Testis (tissue), 3 donors: ENCODE data around the gene RNF213. TPM values are rescaled to one million over a fixed set of nuclear protein-coding genes. Genes with fewer than 3 reads are reported as not detected.
"Not testable (repeated sequence)": the region's sequence is repeated elsewhere in the genome, so short reads cannot be mapped to it uniquely, and the experiment has no call there.

Experiments
- DNase-seq: peaks from one replicate; pipeline ENCODE4 v3.0.0-alpha.2; 2019
- H3K27ac ChIP-seq, 2 donors: fragments of 200-600 bp; sonication (generic); one replicate each; pipeline ENCODE4 v1.5.1; 2019
- H3K27me3 ChIP-seq: fragments of 200-600 bp; sonication (generic); one replicate; pipeline ENCODE4 v1.5.1; 2019
- H3K36me3 ChIP-seq: fragments of 200-600 bp; sonication (generic); one replicate; pipeline ENCODE4 v1.5.1; 2017; ENCODE audit warnings: low read depth; ENCODE audit errors: missing control alignments
- H3K4me1 ChIP-seq: fragments of 200-600 bp; sonication (generic); one replicate; pipeline ENCODE4 v1.5.1; 2019
- H3K4me3 ChIP-seq, 2 donors: fragments of 200-600 bp; sonication (generic); one replicate each; pipeline ENCODE4 v1.5.1; 2017 to 2019
- H3K9me3 ChIP-seq: fragments of 200-600 bp; sonication (generic); one replicate; pipeline ENCODE4 v1.5.1; 2017
- POLR2A ChIP-seq: fragments of 450-650 bp; IDR thresholded peaks from one replicate; pipeline ENCODE4 v1.6.1; 2017; ENCODE audit warnings: antibody characterized with exemption, mild to moderate bottlenecking, moderate library complexity
- WGBS, 2 donors: methylation state at CpG; one replicate each; pipeline ENCODE4 v1.1.5; 2018; 5-methylcytosine and 5-hydroxymethylcytosine counted together
- intact Hi-C: fragments of 100-400 bp; cut with DNase I; formaldehyde crosslinking; loops from one replicate; pipeline ENCODE4 v1.15.1; 2023; ENCODE audit warnings: low total_unique reads
- polyA plus RNA-seq: library from polyadenylated mRNA; stranded (reverse); fragments of 350-450 nt; fragmentation: Illumina TruSeq; extraction: RNeasy Lipid Tissue Mini Kit (QIAGEN cat#74804); gene quantifications from one replicate; pipeline ENCODE4 v1.2.3, GENCODE V29; 2014; ENCODE audit warnings: low read depth, low replicate concordance; ENCODE audit not compliant: insufficient read depth
- total RNA-seq, 2 donors: library from RNA; depleted of rRNA; stranded (reverse); fragments of >200 nt; gene quantifications; one replicate each; pipeline ENCODE4 v1.2.3, GENCODE V29; 2016
- TF ChIP-seq, protein P1 (sequence below), 3 experiments: fragments of 450-650 bp in 2 of 3; fragments of 200-600 bp in 1 of 3; sonication (generic) in 1 of 3; IDR thresholded peaks; one replicate each; pipeline ENCODE4 v1.5.1; 2016 to 2019; ENCODE audit warnings: antibody characterized with exemption in 3 of 3, mild to moderate bottlenecking in 2 of 3, moderate library complexity in 1 of 3

RNF213 gene
- total and polyA plus RNA-seq, 3 donors from 2014 or later = 25.3 to 68.9 (median 66.9) TPM

DNA sequence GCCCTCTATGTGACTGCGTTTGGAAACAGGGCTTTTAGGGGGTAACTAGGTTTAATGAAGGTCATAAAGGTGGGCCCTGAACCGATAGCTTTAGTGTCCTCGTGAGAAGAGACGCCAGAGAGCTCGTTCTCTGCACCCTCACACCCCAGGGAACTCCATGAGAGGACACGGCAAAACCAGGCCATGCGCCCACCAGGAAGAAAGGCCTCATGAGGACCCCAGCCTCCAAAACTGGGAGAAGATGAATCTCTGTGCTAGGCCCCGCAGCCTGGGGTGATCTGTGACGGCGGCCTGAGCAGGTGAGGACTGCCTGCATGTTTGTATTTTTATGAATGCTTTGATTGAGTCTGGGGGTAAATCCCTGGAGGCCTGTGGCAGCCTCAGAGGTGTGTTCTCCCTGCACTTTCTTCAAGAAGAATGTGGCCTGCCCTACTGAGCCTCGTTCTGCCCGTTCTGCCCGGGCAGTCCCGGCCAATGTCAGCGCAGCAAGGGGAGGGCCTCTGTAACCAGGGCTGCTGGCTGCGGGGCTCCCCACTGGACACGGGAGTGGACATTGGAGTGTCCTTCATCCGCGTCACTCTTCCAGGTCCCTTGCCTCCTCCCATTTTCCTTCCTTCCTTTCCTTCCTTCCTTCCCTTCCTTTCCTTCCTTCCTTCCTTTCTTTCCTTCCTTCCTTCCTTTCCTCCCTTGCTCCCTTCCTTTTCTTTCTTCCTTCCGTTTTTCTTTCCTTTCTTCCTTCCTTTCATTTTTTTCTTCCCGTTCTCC, 6.8 kb upstream of the RNF213 start:
- Histone ChIP-seq H3K9me3 (no peaks in the 10 kb centered on the region), H3K4me3 (no peak overlapping the region), H3K36me3 (no peaks in the 10 kb centered on the region), H3K27ac (no peak overlapping the region), H3K4me1 (no peaks in the 10 kb centered on the region), H3K27me3 (no peaks in the 10 kb centered on the region)
- 85 to 89% methylated on average over 20 to 21 of the region's 21 CpGs for WGBS, 2 donors
- DNase-seq = no peak
- intact Hi-C loops = no loop called here
- no peak for TF ChIP-seq POLR2A
- TF ChIP-seq, protein P1, sequence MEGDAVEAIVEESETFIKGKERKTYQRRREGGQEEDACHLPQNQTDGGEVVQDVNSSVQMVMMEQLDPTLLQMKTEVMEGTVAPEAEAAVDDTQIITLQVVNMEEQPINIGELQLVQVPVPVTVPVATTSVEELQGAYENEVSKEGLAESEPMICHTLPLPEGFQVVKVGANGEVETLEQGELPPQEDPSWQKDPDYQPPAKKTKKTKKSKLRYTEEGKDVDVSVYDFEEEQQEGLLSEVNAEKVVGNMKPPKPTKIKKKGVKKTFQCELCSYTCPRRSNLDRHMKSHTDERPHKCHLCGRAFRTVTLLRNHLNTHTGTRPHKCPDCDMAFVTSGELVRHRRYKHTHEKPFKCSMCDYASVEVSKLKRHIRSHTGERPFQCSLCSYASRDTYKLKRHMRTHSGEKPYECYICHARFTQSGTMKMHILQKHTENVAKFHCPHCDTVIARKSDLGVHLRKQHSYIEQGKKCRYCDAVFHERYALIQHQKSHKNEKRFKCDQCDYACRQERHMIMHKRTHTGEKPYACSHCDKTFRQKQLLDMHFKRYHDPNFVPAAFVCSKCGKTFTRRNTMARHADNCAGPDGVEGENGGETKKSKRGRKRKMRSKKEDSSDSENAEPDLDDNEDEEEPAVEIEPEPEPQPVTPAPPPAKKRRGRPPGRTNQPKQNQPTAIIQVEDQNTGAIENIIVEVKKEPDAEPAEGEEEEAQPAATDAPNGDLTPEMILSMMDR (IDR thresholded peaks at IDR 0.05) = no peak

GRCh38 chr17:80254396-80255251, 6.0 kb upstream of the RNF213 start:
- DNase-seq = no peak
- intact Hi-C loops = no loop called here
- 74 to 75% methylated on average over 13 of the region's 13 CpGs for WGBS, 2 donors
- TF ChIP-seq, protein P1 (IDR thresholded peaks at IDR 0.05) = no peak
- no peak for TF ChIP-seq POLR2A
- Histone ChIP-seq H3K27ac (peak overlapping the region in 1 of 2 donors; percentile 48), H3K4me1 (peaks cover 2% of the 10 kb centered on the region), H3K9me3 (no peaks in the 10 kb centered on the region), H3K36me3 (no peaks in the 10 kb centered on the region), H3K4me3 (no peak overlapping the region), H3K27me3 (no peaks in the 10 kb centered on the region)

DNA sequence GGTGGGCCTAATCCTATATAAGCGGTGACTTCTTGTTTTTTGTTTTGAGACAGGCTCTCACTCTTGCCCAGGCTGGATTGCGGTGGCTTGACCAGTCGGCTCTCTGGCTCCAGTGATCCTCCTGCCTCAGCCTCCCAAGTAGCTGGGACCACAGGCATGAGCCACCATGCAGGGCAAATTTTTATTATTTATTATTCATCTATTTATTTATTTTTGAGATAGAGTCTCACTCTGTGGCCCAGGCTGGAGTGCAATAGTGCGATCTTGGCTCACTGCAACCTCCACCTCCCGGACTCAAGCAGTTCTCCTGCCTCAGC, 4.7 kb upstream of the RNF213 start:
- no peak for DNase-seq
- Histone ChIP-seq H3K27ac (no peak overlapping the region), H3K4me3 (no peak overlapping the region), H3K36me3 (no peaks in the 10 kb centered on the region), H3K27me3 (no peaks in the 10 kb centered on the region), H3K9me3 (no peaks in the 10 kb centered on the region), H3K4me1 (peaks cover 5% of the 10 kb centered on the region)
- intact Hi-C loops = no loop called here
- TF ChIP-seq POLR2A = no peak
- TF ChIP-seq, protein P1 (IDR thresholded peaks at IDR 0.05) = no peak
- WGBS, 2 donors = 91 to 97% methylated on average over 5 of the region's 5 CpGs

DNA sequence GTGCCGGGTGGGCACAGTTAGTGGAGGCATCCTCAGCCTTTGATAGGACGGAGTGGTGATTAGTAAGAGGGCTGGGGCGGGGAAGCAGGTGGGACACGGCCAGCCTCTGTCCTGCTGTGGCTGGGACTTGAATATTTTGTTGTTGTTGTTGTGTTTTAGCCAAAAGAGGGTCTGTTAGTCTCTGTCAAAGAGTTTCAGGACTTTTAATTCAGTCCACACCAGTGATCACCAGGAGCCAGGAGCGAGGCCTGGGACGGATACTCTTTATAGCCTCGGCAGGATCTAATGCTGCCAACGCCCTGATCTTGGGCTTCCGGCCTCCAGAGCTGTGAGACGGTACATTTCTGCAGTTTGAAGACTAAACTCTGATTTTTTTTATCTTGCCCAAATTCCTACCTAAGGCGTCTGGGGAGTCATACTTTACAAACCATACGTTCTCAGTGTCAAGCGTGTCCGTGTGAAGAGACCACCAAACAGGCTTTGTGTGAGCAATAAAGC, 2.9 kb upstream of the RNF213 start:
- Histone ChIP-seq H3K27me3 (no peaks in the 10 kb centered on the region), H3K36me3 (no peaks in the 10 kb centered on the region), H3K4me1 (peaks cover 18% of the 10 kb centered on the region), H3K27ac (no peak overlapping the region), H3K9me3 (no peaks in the 10 kb centered on the region), H3K4me3 (no peak overlapping the region)
- 79 to 83% methylated on average over 14 of the region's 14 CpGs for WGBS, 2 donors
- intact Hi-C loops = no loop called here
- no peak for TF ChIP-seq POLR2A
- TF ChIP-seq, protein P1 (IDR thresholded peaks at IDR 0.05) = no peak
- DNase-seq = no peak

GRCh38 chr17:80258296-80258695, 2.4 kb upstream of the RNF213 start:
- intact Hi-C loops, H3K9me3 ChIP-seq, H3K27me3 ChIP-seq, DNase-seq, H3K4me3 ChIP-seq, H3K36me3 ChIP-seq, H3K27ac ChIP-seq: not testable (repeated sequence)
- peaks cover 23% of the 10 kb centered on the region for H3K4me1 ChIP-seq
- WGBS, 2 donors = 73 to 87% methylated on average over 2 of the region's 2 CpGs
